Activated CD4-positive, CD25-positive, alpha-beta regulatory T cell treated with anti-CD3 and anti-CD28 coated beads, Interleukin-2, amount 50 U/mL, for 16 hours (primary cell): ENCODE measurements around the gene SLX4IP.
A peak's percentile ranks its signal among the peaks of the same experiment; 100 is the strongest.

Experiments
- DNase-seq: peaks from one replicate; pipeline ENCODE4 v3.0.0-alpha.2; 2020; ENCODE audit warnings: low read depth, low spot score

The SLX4IP gene

DNA sequence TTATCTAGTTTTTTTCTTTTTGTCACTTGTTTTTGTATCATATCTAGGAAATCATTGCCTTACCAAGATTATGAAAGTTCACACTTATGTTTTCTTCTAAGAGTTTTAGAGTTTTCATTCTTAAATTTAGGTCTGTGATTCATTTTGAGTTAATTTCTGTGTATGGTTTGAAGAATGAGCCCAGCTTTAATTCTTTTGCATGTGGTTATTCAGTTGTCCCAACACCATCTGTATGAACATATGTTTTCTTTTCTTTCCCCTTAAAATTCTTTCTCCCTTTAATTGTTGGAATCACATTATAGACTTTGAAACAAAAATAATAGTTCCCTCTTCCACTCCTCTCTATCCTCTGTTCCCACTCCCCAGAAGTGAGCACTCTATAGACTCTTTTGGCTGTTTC lies 85.4 kb downstream of the SLX4IP start:
- DNase-seq = no peak

DNA sequence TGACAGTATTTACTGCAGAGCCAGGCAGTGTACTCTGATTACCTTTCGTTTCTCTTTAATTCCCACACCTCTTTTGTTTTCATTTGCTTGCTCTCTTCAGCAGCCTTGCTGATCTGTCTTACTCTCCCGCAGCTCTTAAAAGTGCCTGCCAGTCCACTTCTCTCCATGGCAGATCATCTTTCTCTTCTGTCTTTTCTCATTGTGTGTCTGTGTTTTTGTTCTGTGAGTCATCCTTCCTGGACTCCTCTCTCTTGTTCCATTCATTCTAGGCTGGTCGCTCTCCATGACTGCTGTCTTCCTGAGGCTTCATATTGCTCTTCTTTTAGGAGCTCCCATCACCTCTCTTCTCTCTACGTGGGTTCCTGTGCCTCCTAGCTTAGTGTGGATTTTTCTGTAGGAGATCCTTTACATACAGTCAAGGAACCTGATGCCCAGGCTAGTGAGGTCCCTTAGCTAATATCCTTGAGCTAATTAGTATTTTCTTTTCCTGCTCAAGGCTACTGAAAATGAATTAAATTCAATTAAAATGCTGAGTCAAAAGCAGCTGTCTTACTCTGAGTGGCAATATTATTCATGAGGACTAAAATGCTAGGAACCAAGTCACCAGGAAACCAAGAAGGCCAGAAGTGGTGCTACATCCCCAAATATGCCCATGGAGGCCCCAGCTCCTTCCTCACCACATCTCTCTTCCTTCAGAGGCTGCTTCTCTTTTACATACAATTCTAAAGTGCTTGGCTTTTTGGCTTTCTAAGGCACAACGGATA lies 86.1 kb downstream of the SLX4IP start:
- no peak for DNase-seq

DNA sequence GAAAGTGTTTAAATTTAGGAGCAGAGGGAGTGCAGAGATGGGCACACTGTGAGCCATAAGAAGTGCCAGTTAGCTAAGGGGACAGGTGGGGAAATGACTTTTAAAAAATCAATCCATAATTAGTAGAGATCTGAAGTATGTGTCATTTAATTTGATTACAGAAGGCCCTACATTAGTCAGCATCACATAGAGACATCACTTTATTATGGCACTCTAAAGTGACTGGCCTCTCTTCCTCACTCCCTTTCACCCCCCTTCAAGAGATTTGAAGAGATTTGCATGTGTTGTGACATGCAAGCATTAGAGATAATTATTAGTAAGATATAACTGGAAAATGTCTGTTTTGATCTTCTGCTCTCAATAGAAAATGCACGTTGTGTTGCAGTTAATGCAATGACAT lies 86.7 kb downstream of the SLX4IP start:
- DNase-seq = no peak

GRCh38 chr20:10522328-10522727 lies 87.2 kb downstream of the SLX4IP start:
- no peak for DNase-seq

- DNase-seq = no peak
These were observed 88.3 kb downstream of the SLX4IP start for GRCh38 chr20:10523443-10523842.

GRCh38 chr20:10524034-10524476 lies 89.0 kb downstream of the SLX4IP start:
- DNase-seq = no peak

GRCh38 chr20:10524643-10525042 lies 89.5 kb downstream of the SLX4IP start:
- DNase-seq = no peak

DNA sequence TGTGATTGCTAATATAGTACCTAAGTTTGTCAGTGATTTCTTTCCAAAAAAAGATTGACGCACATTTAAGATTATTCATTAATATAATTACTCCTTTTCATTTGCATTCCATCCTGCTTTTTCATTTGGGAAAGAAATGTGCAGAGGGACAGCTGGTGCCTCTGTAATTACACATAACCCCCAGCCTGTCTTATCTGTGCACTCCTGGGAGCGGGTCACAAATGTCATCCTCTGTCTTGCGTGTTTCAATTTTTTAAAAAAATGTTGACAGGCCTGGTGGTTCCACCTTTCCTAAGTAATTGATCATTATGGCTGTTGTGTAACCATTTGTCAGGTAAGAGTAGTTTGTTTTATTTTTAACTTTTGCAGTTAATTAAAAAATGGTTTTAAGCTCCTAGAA lies 92.7 kb downstream of the SLX4IP start:
- no peak for DNase-seq

DNA sequence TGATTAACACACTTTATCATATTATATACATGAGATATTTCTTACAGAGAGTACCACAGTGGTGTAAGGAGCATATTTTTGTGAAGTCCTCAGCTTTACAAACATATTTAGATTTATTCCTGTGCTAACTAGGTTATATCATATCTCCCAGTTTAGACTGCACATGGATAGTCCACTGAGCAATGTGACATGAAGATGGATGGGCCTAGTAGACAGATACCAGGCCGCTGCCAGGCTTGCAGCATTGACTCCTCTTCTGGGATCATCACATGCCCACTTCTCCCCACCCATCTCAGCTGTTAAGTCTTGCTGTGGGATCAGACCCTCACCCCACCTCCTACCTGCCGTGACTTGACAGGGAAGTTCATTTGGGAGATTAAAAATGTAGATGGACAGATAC lies 95.8 kb downstream of the SLX4IP start:
- DNase-seq = no peak

- DNase-seq = no peak
These were observed 96.7 kb downstream of the SLX4IP start for GRCh38 chr20:10531848-10532247.

GRCh38 chr20:10532361-10532760 lies 97.3 kb downstream of the SLX4IP start:
- DNase-seq = no peak

- DNase-seq = peak; percentile 10
These were observed 101.4 kb downstream of the SLX4IP start for GRCh38 chr20:10536531-10536930.

DNA sequence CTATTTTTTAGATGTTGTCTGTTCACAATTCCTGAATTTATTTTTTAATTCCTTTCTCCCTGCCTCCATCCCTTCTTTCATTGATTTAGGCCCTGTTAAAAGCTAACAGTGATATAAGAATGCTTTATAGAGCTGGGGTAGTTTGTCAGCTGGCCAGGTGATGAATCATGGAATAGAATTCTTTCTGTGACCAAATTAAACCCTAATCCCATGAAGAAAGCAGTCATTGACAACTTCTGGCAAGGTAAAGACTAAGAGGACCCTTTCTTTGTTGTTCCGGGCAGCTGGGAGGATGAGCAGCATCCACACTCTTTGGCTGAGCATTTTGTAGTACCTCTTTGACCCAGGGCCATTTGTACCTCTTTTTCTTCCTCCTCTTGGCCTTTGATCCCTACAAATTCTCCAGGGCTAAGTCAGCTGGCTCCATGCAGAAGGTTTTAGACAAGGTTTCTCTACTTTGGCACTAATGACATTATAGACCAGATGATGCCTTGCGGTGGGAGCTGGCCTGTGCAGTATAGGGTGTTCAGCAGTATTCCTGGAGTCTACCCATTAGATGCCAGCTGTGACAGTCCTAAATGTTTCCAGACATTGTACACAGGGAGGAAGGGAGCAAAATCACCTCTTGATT lies 102.9 kb downstream of the SLX4IP start:
- DNase-seq = no peak

GRCh38 chr20:10538768-10539167 lies 103.7 kb downstream of the SLX4IP start:
- DNase-seq = no peak

DNA sequence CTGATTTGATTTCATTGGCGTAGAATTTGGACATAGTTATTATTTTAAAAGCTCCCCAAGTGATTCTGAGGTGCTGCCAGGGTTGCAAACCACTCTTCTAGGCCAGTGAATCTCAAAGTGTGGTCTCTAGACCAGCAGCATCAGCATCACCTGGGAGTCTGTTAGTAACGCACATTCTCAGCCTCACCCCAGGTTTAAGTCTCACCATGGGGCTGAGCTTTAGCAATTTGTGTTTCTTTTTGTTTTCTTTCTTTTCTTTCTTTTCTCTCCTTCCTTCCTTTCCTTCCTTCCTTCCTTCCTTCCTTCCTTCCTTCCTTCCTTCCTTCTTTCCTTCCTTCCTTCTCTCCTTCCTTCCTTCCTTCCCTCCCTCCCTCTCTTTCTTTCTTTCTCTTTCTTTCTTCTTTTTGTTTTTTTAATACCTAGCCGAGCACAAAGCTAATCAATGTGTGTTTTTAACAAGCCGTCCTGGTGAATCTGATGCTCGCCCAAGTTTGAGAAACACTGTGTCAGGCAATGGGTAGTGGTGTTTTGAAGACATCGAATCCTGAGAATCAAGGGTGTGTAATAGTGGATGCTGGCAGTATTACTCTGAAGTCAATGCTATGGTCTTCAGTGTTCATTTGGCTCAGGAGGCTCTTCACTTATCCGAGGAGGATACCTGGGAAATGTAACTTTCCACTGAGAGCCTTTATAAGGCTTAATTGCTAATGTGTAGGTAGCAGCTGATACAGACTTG lies 104.9 kb downstream of the SLX4IP start:
- no peak for DNase-seq

GRCh38 chr20:10540636-10541493 lies 105.8 kb downstream of the SLX4IP start:
- no peak for DNase-seq

DNA sequence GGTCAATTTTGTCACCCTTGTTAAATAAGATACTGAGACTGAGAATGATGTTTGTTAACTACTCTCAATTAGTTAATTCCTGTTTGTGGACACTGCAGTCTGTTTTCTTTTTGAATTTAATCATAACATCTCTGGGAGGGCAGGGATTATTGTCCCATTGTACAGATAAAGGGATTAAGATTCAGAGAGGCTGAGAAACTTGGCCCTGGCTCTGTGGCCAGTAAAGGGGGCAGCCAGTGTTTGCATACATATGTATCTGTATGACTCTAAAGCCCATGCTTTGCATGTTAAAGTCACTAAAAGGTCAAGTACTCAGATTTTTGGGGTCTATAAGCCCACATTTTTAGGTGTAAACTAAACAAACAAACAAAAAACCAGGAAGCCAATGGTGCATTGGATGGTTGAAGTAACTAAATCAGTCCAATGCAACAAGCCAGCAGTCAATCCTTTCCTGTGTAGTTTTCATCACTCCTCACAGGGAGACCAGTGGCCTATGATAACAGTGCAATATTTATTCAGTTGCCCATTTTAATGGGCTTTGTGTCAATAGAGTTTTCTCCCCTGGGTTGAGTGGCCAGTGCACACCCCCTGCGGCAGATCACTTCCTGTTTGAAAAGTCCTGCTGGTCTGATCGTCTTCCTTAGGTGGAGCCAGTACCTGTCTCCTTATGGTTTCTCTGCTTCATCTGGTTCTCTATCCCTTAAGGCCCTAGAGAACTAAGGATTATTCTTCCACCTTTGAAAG lies 106.7 kb downstream of the SLX4IP start:
- no peak for DNase-seq

GRCh38 chr20:10542442-10542841 lies 107.3 kb downstream of the SLX4IP start:
- no peak for DNase-seq

GRCh38 chr20:10543480-10543879 lies 108.4 kb downstream of the SLX4IP start:
- no peak for DNase-seq

- DNase-seq = no peak
These were observed 112.4 kb downstream of the SLX4IP start for GRCh38 chr20:10547276-10548114.
